GM20000 (cell line): ENCODE data around the gene MXRA7.
A peak's percentile ranks its signal among the peaks of the same experiment; 100 is the strongest.

Source experiments
- DNase-seq: peaks from one replicate; pipeline ENCODE4 v3.0.0; 2012; ENCODE audit warnings: low spot score
- CTCF ChIP-seq: IDR thresholded peaks from 2 replicates; pipeline ENCODE4 v1.5.1; 2012; ENCODE audit warnings: mild to moderate bottlenecking, control low read depth; ENCODE audit errors: extremely low read depth, missing control alignments

The MXRA7 gene

GRCh38 chr17:76685846-76686245 lies 24.9 kb downstream of the MXRA7 start:
- TF ChIP-seq CTCF = no peak
- no peak for DNase-seq

DNA sequence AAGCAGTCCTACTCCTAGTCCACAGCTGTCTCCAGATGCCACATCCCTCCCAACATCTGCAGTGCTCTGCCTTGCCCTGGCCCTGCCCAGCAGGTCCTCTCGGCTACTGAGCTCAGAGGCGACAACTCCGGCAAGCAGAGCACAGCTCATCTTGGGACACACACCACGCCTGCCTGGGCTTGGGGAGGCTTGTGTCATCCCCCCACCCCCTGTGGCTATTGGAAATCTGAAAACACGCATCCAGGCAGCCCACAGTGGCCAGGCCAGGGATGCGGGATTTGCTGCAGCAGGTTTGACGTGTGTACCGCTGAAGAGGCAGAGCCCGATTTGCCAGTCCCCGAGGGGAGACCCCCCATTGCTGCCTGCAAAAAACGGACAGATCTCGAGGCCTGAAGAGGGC lies 25.4 kb downstream of the MXRA7 start:
- DNase-seq = no peak

GRCh38 chr17:76684756-76685155 lies 26.0 kb downstream of the MXRA7 start:
- DNase-seq = no peak
- TF ChIP-seq CTCF = no peak

More for the DNA sequence above, 25.4 kb downstream of the MXRA7 start:
- no peak for TF ChIP-seq CTCF

GRCh38 chr17:76683921-76684745 lies 26.6 kb downstream of the MXRA7 start:
- no peak for DNase-seq
- no peak for TF ChIP-seq CTCF

DNA sequence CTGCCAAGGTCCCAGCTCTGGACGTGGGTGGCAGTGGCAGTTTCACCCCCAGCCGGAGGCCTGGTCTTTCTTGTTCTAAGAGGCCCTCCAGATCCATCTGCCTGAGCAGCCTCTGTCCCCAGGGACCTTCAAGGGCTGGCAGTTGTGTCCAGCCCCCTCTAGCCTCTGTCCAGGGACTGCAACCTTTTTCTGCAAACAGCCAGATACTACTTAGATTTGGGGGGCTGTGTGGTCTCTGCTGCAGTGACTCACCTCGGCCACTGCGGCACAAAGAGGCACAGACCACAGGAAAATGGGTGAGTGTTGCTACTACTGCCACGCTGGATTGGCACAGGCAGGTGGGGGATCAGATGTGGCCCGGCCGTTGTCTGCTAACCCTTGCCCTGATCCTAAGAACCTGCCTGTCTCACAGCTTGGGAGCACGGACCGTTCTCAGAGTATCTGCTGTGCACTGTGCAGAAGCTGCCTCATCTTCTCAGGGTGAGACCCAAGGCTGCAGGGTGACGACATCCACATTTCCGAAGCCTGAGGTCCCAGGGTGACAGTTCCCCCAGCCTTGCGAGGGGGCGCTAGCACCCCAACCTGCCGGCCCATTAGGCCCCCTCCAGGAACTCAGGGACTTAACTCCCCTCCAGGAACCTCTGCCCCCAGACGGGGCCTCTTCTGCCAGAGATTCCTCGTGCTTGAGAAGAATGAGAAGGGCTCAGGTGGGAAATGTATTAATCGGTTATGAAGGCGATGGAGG lies 27.6 kb downstream of the MXRA7 start:
- no peak for DNase-seq
- no peak for TF ChIP-seq CTCF

- TF ChIP-seq CTCF = no peak
- no peak for DNase-seq
Measured at GRCh38 chr17:76682296-76682695, 28.5 kb downstream of the MXRA7 start.

DNA sequence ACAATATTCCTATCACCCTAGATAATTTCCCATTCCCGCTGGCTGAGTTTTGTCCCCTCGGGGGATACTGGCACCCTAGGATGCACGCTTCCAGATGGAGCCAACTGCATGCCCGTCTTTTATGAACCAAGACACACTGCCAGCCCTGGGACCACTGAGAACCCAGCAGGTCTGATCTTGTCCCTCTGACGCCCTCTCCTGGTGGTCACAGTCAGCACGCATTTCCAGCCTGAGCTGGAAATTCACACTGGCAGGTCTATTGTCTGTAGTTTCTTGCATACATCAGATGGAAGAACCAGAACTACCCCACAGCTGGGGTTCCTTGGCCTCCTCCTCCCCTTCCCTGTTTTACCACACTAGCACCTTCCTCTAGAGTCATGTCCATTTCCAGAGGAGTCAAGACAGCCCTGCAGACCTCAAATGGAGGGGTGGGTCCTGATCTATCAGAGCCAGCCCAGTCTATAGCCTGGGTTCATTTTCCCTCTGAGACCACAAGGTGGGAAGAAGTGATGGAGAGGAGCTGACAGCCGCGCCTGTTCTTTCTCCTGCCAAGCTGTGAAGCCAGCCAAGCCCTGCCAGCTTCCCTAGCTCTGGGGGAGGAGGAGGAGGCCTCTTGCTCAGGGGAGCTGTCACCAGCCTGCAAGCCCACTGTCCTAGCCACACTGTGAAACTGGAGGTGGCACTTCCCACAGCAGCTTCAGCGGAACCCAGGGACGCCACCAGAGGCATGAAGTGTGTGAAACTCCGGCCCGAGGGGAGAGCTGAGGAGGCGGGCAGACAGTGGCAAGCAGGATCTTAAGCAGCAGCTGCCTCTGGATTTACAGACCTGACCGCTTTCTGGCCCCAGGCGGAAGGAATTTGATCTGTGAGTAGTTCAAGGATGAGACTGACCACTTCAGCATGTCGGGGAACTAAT lies 29.3 kb downstream of the MXRA7 start:
- TF ChIP-seq CTCF = peak; percentile 85
- peak; percentile 75 for DNase-seq
